Liver (tissue), 9 donors: ENCODE results near the gene RAF1. TPM values are rescaled to one million over a fixed set of nuclear protein-coding genes. Genes with fewer than 3 reads are reported as not detected.

ENCODE experiments used
- DNase-seq: peaks from one replicate; pipeline ENCODE4 v3.0.0-alpha.2; 2017; ENCODE audit warnings: low spot score
- H3K27ac ChIP-seq, 2 donors: one replicate each; pipeline ENCODE4 v1.7.0; 2013; ENCODE audit warnings: inconsistent platforms in 2 of 2, low read length in 2 of 2, control low read depth in 1 of 2, low read depth in 1 of 2, mild to moderate bottlenecking in 1 of 2
- H3K27me3 ChIP-seq, 4 donors: one replicate each; pipeline versions ENCODE4 v1.6.1 to v1.7.0; 2013; ENCODE audit warnings: low read length in 3 of 4, inconsistent platforms in 1 of 4, mild to moderate bottlenecking in 1 of 4, moderate library complexity in 1 of 4; ENCODE audit not compliant: control insufficient read depth in 4 of 4, insufficient read depth in 4 of 4
- H3K36me3 ChIP-seq, 4 donors: one replicate each; pipeline versions ENCODE4 v1.6.1 to v1.7.0; 2013; ENCODE audit warnings: low read length in 3 of 4, mild to moderate bottlenecking in 3 of 4, low read depth in 1 of 4, moderate library complexity in 1 of 4; ENCODE audit not compliant: control insufficient read depth in 4 of 4, insufficient read depth in 3 of 4
- H3K4me1 ChIP-seq, 4 donors: one replicate each; pipeline versions ENCODE4 v1.6.1 to v1.7.0; 2013; ENCODE audit warnings: low read length in 3 of 4, mild to moderate bottlenecking in 3 of 4, moderate library complexity in 1 of 4; ENCODE audit not compliant: control insufficient read depth in 4 of 4, insufficient read depth in 4 of 4
- H3K4me3 ChIP-seq, 3 donors: one replicate each; pipeline versions ENCODE4 v1.6.1 to v1.7.0; 2013; ENCODE audit warnings: low read length in 3 of 3, control low read depth in 1 of 3, low read depth in 1 of 3, mild to moderate bottlenecking in 1 of 3
- H3K9ac ChIP-seq, 2 donors: one replicate each; pipeline ENCODE4 v1.7.0; 2013; ENCODE audit warnings: low read length in 2 of 2, mild to moderate bottlenecking in 2 of 2, moderate library complexity in 2 of 2, control low read depth in 1 of 2, low read depth in 1 of 2
- H3K9me3 ChIP-seq, 4 donors: one replicate each; pipeline versions ENCODE4 v1.6.1 to v1.7.0; 2013; ENCODE audit warnings: low read length in 3 of 4; ENCODE audit not compliant: control insufficient read depth in 4 of 4
- ATF3 ChIP-seq: IDR thresholded peaks from 2 replicates; pipeline ENCODE4 v1.6.1; 2016; ENCODE audit warnings: antibody characterized with exemption
- CTCF ChIP-seq: fragments of 150-350 bp; IDR thresholded peaks from 2 replicates; pipeline ENCODE4 v1.5.1; 2017; ENCODE audit warnings: improper control_type of control experiment, low read depth, low read length; ENCODE audit not compliant: missing input control
- EGR1 ChIP-seq, 2 donors: IDR thresholded peaks; 2 replicates each; pipeline ENCODE4 v1.6.1; 2016 to 2018; ENCODE audit warnings: antibody characterized with exemption in 2 of 2, low read depth in 2 of 2
- FOXA1 ChIP-seq: IDR thresholded peaks from 2 replicates; pipeline ENCODE4 v1.6.1; 2016; ENCODE audit warnings: antibody characterized with exemption
- FOXA2 ChIP-seq: IDR thresholded peaks from 2 replicates; pipeline ENCODE4 v1.6.1; 2016; ENCODE audit warnings: antibody characterized with exemption
- GABPA ChIP-seq, 2 donors: IDR thresholded peaks in 1 of 2; conservative IDR thresholded peaks in 1 of 2; 2 replicates each; pipeline ENCODE4 v1.6.1; 2016; ENCODE audit warnings: antibody characterized with exemption in 2 of 2, mild to moderate bottlenecking in 1 of 2, moderate library complexity in 1 of 2
- HNF4A ChIP-seq, 2 donors: conservative IDR thresholded peaks; 2 replicates each; pipeline ENCODE4 v1.6.1; 2016; ENCODE audit warnings: antibody characterized with exemption in 2 of 2, mild to moderate bottlenecking in 2 of 2
- HNF4G ChIP-seq: IDR thresholded peaks from 2 replicates; pipeline ENCODE4 v1.6.1; 2016; ENCODE audit warnings: antibody characterized with exemption
- JUND ChIP-seq, 2 donors: IDR thresholded peaks; 2 replicates each; pipeline ENCODE4 v1.6.1; 2016; ENCODE audit warnings: antibody characterized with exemption in 2 of 2
- MAX ChIP-seq: IDR thresholded peaks from 2 replicates; pipeline ENCODE4 v1.6.1; 2016; ENCODE audit warnings: antibody characterized with exemption
- NR2F2 ChIP-seq: IDR thresholded peaks from 2 replicates; pipeline ENCODE4 v1.6.1; 2016; ENCODE audit warnings: antibody characterized with exemption
- RAD21 ChIP-seq, 2 donors: IDR thresholded peaks; 2 replicates each; pipeline ENCODE4 v1.6.1; 2016; ENCODE audit warnings: antibody characterized with exemption in 2 of 2, mild to moderate bottlenecking in 2 of 2
- REST ChIP-seq: IDR thresholded peaks from 2 replicates; pipeline ENCODE4 v1.6.1; 2016; ENCODE audit warnings: antibody characterized with exemption, mild to moderate bottlenecking
- RXRA ChIP-seq, 2 donors: IDR thresholded peaks; 2 replicates each; pipeline ENCODE4 v1.6.1; 2017 to 2018; ENCODE audit warnings: antibody characterized with exemption in 2 of 2, mild to moderate bottlenecking in 1 of 2
- SP1 ChIP-seq: IDR thresholded peaks from 2 replicates; pipeline ENCODE4 v1.6.1; 2018; ENCODE audit warnings: antibody characterized with exemption, mild to moderate bottlenecking
- TAF1 ChIP-seq: conservative IDR thresholded peaks from 2 replicates; pipeline ENCODE4 v1.6.1; 2016; ENCODE audit warnings: antibody characterized with exemption, mild to moderate bottlenecking
- YY1 ChIP-seq: IDR thresholded peaks from 2 replicates; pipeline ENCODE4 v1.6.1; 2016; ENCODE audit warnings: antibody characterized with exemption, mild to moderate bottlenecking
- ZBTB33 ChIP-seq: IDR thresholded peaks from 2 replicates; pipeline ENCODE4 v1.6.1; 2016; ENCODE audit warnings: antibody characterized with exemption
- WGBS: extraction: QIAGEN DNeasy Blood & Tissue Kit; methylation state at CpG from one replicate; pipeline ENCODE4 v1.1.7; 2013; 5-methylcytosine and 5-hydroxymethylcytosine counted together
- polyA plus RNA-seq, 2 donors: library from polyadenylated mRNA; stranded (reverse) in 1 of 2; unstranded in 1 of 2; fragments of 200-250 nt in 1 of 2; fragments of >200 nt in 1 of 2; fragmentation: Nextera tagmentation in 1 of 2; extraction: Ambion mirVana in 1 of 2; gene quantifications; one replicate each; pipeline versions ENCODE4 v1.2.1 to v1.2.3, GENCODE V29; 2013 to 2015
- total RNA-seq, 2 donors: library from RNA; depleted of rRNA; stranded (reverse); fragments of >200 nt; gene quantifications; one replicate each; pipeline ENCODE4 v1.2.3, GENCODE V29; 2014
- donor health status: healthy.
- donor health status: healthy.
- donor health status: healthy.
- donor health status: healthy.
- donor health status: healthy.

The RAF1 gene
- total and polyA plus RNA-seq, 4 donors, result 44.3 to 92.3 (median 63.2) TPM

- Histone ChIP-seq H3K4me1 (peaks cover 0 to 5% (median 2%) of the 10 kb centered on the region in 4 donors), H3K27ac (no peak overlapping the region), H3K27me3 (no peaks in the 10 kb centered on the region), H3K9ac (no peak overlapping the region), H3K9me3 (no peaks in the 10 kb centered on the region), H3K36me3 (peaks cover 0 to 3% (median 0%) of the 10 kb centered on the region in 4 donors), H3K4me3 (no peak overlapping the region)
- TF ChIP-seq REST, result no peak
- TF ChIP-seq ATF3, result no peak
- no peak for TF ChIP-seq TAF1
- no peak for TF ChIP-seq NR2F2
- no peak for TF ChIP-seq HNF4G
- TF ChIP-seq HNF4A (conservative IDR thresholded peaks at IDR 0.05), result no peak
- TF ChIP-seq EGR1 (IDR thresholded peaks at IDR 0.05; ENCODE audit: low read depth in 2 of 2), result no peak
- no peak for TF ChIP-seq RXRA (IDR thresholded peaks at IDR 0.05)
- DNase-seq, result no peak
- WGBS, result 15% methylated on average over 1 of the region's 1 CpG
These were observed 25.8 kb downstream of the RAF1 start for GRCh38 chr3:12638105-12638504.

GRCh38 chr3:12633108-12633507 lies 30.8 kb downstream of the RAF1 start:
- Histone ChIP-seq H3K4me3 (no peak overlapping the region), H3K36me3 (peaks cover 0 to 3% (median 0%) of the 10 kb centered on the region in 4 donors), H3K9me3 (no peaks in the 10 kb centered on the region), H3K9ac (no peak overlapping the region), H3K27ac (no peak overlapping the region), H3K27me3 (no peaks in the 10 kb centered on the region), H3K4me1 (peaks cover 8 to 29% (median 13%) of the 10 kb centered on the region in 4 donors)
- no peak for DNase-seq
- WGBS, result 89% methylated on average over 4 of the region's 4 CpGs
- TF ChIP-seq RXRA (IDR thresholded peaks at IDR 0.05) (no peak), SP1 (no peak), REST (no peak), HNF4A (conservative IDR thresholded peaks at IDR 0.05) (no peak), FOXA2 (no peak), TAF1 (no peak), MAX (no peak), CTCF (no peak), FOXA1 (no peak), ATF3 (no peak), ZBTB33 (no peak), NR2F2 (no peak), JUND (IDR thresholded peaks at IDR 0.05) (no peak), RAD21 (IDR thresholded peaks at IDR 0.05) (no peak), HNF4G (no peak), GABPA (IDR thresholded peaks at IDR 0.05 in 1 of 2, conservative IDR thresholded peaks at IDR 0.05 in 1 of 2) (no peak), EGR1 (IDR thresholded peaks at IDR 0.05; ENCODE audit: low read depth in 2 of 2) (no peak), YY1 (no peak)
